ENCODE results near the gene CDH15.

The CDH15 gene

DNA sequence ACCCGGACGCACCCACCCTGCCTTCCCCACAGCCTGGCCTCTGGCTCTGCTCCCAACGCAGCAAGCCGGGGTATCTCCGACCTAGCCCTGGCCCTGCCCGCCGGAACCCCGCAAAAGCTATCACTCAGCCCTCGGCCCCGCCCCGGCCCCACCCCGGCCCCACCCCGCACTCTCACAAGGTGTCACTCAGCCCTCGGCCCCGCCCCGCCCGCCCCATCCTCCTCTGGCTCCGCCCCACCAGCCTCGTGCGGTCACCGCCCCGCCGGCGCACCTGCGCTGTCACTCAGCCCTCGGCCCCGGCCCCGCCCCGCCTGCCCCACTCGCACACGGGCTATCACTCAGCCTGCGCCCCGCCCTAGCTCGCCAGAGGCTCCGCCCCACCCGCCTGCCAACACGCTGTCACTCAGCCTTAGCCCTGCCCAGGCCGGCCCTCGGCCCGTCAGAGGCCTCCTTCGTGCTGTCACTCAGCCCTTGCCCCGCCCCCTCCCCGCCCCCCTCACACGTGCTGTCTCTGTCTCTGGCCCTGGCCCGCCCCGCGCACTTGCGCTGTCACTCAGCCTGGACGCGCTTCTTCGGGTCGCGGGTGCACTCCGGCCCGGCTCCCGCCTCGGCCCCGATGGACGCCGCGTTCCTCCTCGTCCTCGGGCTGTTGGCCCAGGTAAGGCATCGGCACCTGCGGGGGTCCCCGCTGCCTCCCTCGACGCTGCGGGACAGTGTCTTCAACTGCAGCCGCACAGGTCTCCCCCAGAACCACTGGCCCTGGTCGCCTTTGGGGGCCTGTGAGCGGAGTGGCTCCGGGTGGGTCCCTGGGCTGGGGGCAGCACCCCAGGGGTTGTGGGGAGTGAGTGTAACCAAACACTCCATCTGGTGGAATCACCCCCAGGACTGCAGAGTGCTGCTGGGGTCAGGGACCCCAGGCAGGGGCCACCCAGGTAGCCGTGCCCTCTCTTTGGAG lies at the start of gene CDH15:
TSS of gene CDH15 (plus strand) at position 533 of the 955 bp plus-strand sequence. CDS start at position 617, 84 bp downstream.
- DNase-seq: peak; percentile 82 to 92

- no peak for DNase-seq
Observed at GRCh38 chr16:89122322-89122851, 49.2 kb upstream of the CDH15 start.

- no peak for DNase-seq
Observed at GRCh38 chr16:89123001-89123830, 48.3 kb upstream of the CDH15 start.

DNA sequence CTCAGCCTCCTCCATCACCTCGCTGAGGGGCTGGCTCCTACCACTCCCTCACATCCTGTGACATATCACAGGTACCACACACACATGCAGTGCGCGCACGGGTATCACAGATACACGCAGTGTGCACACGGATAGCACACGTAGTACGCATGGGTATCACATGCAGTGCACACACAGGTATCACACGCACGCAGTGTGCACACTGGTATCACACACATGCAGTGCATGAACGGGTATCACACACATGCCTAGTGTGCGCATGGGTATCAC lies 47.8 kb upstream of the CDH15 start:
- DNase-seq: no peak

GRCh38 chr16:89129378-89129777 lies 42.2 kb upstream of the CDH15 start:
- DNase-seq: no peak

- no peak for DNase-seq
Observed at GRCh38 chr16:89130448-89130847, 41.1 kb upstream of the CDH15 start.

DNA sequence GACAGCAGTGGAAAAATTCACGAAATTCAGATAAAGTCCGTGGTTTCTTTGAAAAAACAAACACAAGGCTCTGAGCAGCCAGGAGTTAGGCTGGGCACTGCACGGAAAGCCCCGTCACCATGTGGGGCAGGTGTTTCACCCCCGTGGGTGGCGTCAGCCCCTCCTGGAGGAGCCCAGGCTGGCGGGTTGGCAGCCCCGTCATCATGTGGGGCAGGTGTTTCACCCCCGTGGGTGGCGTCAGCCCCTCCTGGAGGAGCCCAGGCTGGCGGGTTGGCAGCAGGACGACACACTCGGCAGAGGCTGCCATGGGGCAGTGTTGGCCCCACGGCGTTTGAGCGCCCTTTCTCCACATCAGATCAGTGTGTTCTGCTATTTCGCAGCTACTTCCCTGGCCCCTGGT lies 39.8 kb upstream of the CDH15 start:
- DNase-seq: no peak

DNA sequence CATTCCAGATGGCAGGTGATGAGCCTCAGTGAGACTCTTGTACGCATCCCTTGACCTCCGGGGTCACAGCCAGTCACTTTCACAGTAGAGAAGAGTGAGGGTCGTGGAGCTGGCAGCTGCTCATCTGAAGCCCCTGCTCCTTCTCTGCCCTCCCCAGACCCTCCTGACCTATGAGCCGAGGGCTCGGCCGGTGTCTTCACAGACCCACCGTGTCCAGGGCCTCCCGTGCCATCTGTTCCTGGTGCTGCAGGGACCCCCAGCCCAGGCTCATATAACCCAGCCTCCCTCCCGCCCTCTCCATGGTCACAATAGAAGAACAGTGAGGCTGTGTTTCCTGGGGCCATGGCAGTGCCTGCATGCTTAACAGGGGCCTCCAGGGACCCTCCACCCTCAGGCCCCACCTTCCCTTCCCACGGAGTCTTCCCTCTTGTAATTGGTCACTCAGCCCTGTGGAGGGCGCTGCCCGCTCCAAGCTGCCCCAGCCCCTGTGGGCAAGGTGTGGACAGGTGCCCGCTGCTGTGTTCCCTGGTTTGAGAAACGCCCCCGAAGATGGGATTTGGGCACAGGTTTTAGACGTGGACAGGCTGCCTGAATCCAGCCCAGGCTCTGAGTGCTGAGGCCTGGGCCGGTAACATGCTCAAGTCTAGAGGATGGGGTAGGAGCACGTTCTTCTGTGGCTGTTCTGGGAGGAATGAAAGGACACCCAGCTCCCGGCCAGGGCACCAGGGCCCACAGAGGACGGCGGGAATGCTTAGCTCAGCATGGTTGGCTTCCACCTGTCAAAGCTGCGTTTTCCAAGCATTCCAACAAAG lies 39.1 kb upstream of the CDH15 start:
- no peak for DNase-seq

DNA sequence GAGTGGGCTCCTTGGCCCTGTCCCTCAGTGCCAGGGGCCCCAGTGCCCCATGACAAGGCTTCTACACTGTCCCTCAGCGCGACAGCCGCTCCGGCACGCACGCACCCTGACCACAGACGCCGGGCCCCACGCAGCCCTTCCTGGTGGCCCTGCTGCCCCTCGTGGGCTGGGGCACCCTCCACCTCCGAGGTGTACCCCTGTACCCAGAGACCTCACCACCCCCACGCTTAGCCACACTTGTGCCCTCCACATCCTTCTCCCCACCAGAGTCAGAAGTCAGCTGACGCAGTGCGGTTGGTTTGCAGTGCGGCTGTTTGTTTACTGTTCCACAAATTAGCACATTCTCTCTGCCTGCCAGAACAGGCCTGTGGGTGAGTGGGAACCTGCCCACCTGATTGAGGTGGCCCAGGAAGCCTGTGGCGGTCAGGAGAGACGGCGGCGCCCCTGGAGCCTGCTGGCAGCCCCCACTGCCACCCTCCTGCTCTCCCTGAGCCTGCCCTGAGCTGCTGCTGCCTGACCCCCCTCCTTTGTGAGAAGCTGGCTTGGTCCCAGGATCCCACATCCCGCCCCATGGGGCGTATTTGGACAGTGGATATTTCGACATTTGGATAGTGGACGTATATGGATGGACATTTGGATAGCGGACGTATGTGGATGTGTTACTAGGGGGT lies 38.0 kb upstream of the CDH15 start:
- no peak for DNase-seq

DNA sequence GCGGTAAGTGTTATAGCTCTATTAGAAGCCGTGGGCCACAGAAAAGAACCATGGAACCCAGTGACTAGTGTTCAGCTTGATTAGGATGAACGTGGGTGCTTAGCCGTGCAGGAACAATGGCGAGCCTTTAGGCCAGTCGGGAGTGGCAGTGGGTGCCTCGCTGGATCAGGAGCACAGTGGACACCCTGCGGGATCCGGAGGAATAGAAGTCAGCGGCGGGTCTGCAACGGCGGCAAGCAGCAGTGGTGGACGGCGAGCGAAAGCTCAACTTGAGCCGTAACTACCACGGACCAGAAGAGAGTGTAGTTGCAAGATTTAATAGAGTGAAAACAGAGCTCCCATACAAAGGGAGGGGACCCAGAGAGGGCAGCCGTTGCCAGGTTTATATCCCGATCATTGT lies 37.3 kb upstream of the CDH15 start:
- DNase-seq: no peak

- no peak for DNase-seq
Observed at GRCh38 chr16:89135166-89135565, 36.4 kb upstream of the CDH15 start.

- no peak for DNase-seq
Observed at GRCh38 chr16:89135971-89136765, 35.4 kb upstream of the CDH15 start.

DNA sequence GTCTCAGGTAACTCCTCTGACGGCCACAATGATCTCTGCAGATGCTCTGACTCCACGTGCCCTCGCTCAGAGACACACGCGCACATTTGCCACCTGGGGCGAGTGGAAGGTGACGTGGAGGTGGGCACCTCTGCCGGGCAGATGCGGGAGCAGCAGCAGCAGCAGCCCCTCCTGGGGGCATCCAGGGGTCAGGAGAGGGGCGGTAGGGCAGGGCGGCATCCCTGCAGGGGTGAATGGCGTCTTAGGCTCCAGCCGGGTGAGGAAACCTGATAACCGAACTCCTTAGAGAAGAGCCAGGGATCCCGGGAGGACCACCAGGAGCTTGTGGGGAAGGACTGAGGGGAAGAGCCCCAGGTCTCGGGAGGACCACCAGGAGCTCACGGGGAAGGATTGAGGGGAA lies 34.6 kb upstream of the CDH15 start:
- no peak for DNase-seq

GRCh38 chr16:89137666-89138512 lies 33.7 kb upstream of the CDH15 start:
- DNase-seq: no peak

DNA sequence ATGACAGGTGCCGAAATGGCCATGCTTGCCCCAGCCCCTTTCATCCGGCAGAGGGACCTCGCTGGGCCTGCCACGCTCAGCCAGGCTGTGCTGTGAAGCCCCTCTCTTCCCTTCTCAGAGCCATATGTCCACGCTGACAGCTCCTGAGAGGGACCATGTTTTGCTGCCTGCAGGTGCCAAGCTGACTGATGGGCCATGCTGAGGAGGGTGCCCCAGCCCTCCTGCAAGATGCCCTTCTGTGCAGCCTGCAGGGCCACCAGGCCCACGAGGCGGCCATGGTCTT lies 33.1 kb upstream of the CDH15 start:
- DNase-seq: no peak

DNA sequence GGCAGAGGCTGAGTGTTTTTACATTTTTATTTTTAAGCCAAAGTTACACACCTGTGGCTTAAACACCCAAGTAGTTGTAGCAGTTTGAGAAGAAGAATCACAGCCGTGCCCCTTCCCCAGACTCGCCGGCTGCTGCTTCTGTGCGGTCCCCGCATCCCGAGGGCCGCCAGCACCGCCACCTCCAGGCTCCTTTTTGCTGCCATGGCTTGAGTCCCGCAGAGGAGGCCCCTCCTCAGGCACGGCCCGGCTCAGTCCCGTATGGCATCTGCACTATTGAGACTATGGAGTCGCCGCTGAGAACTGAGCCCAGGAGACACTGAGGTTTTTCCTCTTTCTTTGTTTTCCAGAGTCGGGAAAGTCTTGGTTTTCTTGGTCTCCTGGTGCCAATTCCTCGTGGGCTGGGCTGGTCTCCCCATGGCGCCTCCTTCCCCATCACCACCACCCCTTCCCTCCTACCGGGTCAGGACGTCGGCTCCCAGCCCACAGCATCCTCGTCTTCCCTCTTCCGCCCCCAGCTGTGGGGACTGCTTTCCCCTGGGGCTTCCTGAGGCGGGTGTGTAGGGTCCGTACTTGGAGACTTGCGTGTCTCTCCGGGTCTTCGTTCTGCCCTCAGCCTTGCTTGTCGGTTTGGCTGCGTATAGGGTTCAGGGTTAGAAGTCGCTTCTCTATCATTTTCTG lies 32.6 kb upstream of the CDH15 start:
- no peak for DNase-seq

DNA sequence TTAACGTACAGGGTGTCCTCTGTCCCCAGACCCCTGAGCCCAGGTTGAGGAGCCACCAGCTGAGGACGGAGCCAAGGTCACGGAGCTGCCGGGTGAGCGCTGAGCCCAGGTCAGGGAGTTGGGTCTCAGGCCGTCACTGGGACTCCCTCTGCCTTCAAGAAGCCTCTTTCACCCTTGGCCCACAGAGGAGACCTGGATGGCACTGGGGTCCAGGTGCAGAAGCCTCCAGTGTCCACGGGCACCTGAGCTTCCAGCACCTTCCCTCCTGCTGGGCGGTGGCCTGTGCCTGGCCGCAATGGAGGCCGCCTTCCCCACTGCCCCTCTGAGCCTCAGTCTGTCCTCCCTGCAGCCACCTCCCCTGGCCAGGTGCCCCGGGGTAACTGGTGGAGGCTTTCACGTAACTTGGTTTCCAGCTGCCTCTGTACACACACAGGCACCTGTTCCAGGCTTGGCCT lies 31.6 kb upstream of the CDH15 start:
- no peak for DNase-seq

- DNase-seq: no peak
Observed at GRCh38 chr16:89140401-89140800, 31.1 kb upstream of the CDH15 start.

GRCh38 chr16:89140981-89141883 lies 30.3 kb upstream of the CDH15 start:
- DNase-seq: no peak
